HepG2 (cell line): ENCODE data around the gene PRSS21. TPM values are rescaled to one million over a fixed set of nuclear protein-coding genes. Genes with fewer than 3 reads are reported as not detected.

Source experiments
- ATAC-seq: fragments of 200-7000 bp; cut with Tn5 transposase; 3 replicates; pipeline ENCODE4 v1.9.1; 2020; ENCODE audit warnings: mild to moderate bottlenecking, moderate library complexity
- BruUV-seq: library from RNA; stranded (reverse); fragments of 400-500 nt; replicated peaks from 2 replicates; lab custom pipeline; 2021; lab: Mats Ljungman, UMichigan
- CTCF ChIA-PET: fragments of 300-600 bp; formaldehyde crosslinking; extraction: SDS; loops from one replicate; lab custom pipeline; 2021; ENCODE audit warnings: low total read pairs, inconsistent platforms, low intra/inter-chr PET ratio; lab: Yijun Ruan, JAX
- POLR2A ChIA-PET: fragments of 350-600 bp; sonication (Branson Sonifier 250); formaldehyde crosslinking; loops from one replicate; lab custom pipeline; 2020; ENCODE audit warnings: antibody characterized with exemption, inconsistent platforms; lab: Yijun Ruan, JAX
- DNase-seq: peaks from one replicate; pipeline ENCODE4 v3.0.0-alpha.2; 2015; ENCODE audit warnings: low spot score
- FAIRE-seq: peaks from 3 replicates; lab custom pipeline; 2011; peaks lifted over from hg19 to GRCh38; lab: Jason Lieb, UNC
- H2AFZ ChIP-seq: one replicate; pipeline ENCODE4 v1.6.1; 2011; ENCODE audit warnings: low read length, inconsistent platforms
- H3K27ac ChIP-seq: fragments of 300-600 bp; 3 replicates; pipeline ENCODE4 v1.8.0; 2011; ENCODE audit warnings: mixed run types, mild to moderate bottlenecking, mixed read lengths, low read length, inconsistent platforms; ENCODE audit not compliant: insufficient read depth; ENCODE audit errors: extremely low read length
- H3K27me3 ChIP-seq, 2 experiments: fragments of 200-600 bp in 1 of 2; 2 replicates in 1 of 2; 3 replicates in 1 of 2; pipeline versions ENCODE4 v1.6.0 to v1.8.0; 2011; ENCODE audit warnings: low read length in 2 of 2, mild to moderate bottlenecking in 2 of 2, moderate library complexity in 2 of 2, inconsistent platforms in 1 of 2; ENCODE audit not compliant: insufficient read depth in 2 of 2, control insufficient read depth in 1 of 2
- H3K36me3 ChIP-seq, 2 experiments: fragments of 200-600 bp in 1 of 2; replicated peaks in 1 of 2; 2 replicates in 1 of 2; 3 replicates in 1 of 2; pipeline versions ENCODE4 v1.5.1 to v1.8.0; 2011; ENCODE audit warnings: low read length in 2 of 2, inconsistent platforms in 1 of 2; ENCODE audit not compliant: insufficient read depth in 2 of 2, control insufficient read depth in 1 of 2
- H3K4me1 ChIP-seq: 2 replicates; pipeline ENCODE4 v1.5.1; 2012; ENCODE audit warnings: low read length, inconsistent platforms; ENCODE audit not compliant: insufficient read depth
- H3K4me2 ChIP-seq: 2 replicates; pipeline ENCODE4 v1.6.0; 2011; ENCODE audit warnings: low read depth, low read length, inconsistent platforms
- H3K4me3 ChIP-seq, 3 experiments: fragments of 200-600 bp in 1 of 3; sonication (generic), shearing (Covaris generic) in 1 of 3; replicated peaks in 1 of 3; 2 replicates each; pipeline ENCODE4 v1.5.1; 2011 to 2016; ENCODE audit warnings: low read length in 3 of 3, inconsistent platforms in 2 of 3, low read depth in 2 of 3, mild to moderate bottlenecking in 2 of 3, control low read depth in 1 of 3, mixed read lengths in 1 of 3; ENCODE audit not compliant: insufficient read depth in 1 of 3
- H3K79me2 ChIP-seq: one replicate; pipeline ENCODE4 v1.6.1; 2011; ENCODE audit warnings: low read length, inconsistent platforms; ENCODE audit not compliant: insufficient read depth
- H3K9ac ChIP-seq: 2 replicates; pipeline ENCODE4 v1.6.0; 2011; ENCODE audit warnings: mild to moderate bottlenecking, low read depth, low read length, inconsistent platforms; ENCODE audit not compliant: insufficient read depth
- H3K9me3 ChIP-seq: 2 replicates; pipeline ENCODE4 v1.5.1; 2012; ENCODE audit warnings: mild to moderate bottlenecking, low read length
- H4K20me1 ChIP-seq: 2 replicates; pipeline ENCODE4 v1.6.0; 2011; ENCODE audit warnings: inconsistent platforms, mild to moderate bottlenecking, low read length, moderate library complexity; ENCODE audit not compliant: insufficient read depth
- GMEB2 ChIP-seq: IDR thresholded peaks from 2 replicates; pipeline ENCODE4 v1.6.1; 2016; ENCODE audit warnings: missing biosample characterization, missing genetic modification reagents, low read depth
- GTF2F1 ChIP-seq: fragments of 150-350 bp; IDR thresholded peaks from 2 replicates; pipeline ENCODE4 v1.6.1; 2014; ENCODE audit warnings: low read length
- IRF9 ChIP-seq: sonication (generic); formaldehyde crosslinking; IDR thresholded peaks from 2 replicates; pipeline ENCODE4 v1.8.0; 2022; ENCODE audit warnings: missing genetic modification reagents, mild to moderate bottlenecking, borderline replicate concordance
- MAZ ChIP-seq, 2 experiments: sonication (generic) in 1 of 2; formaldehyde crosslinking in 1 of 2; IDR thresholded peaks; 2 replicates each; pipeline versions ENCODE4 v1.5.0 to v1.6.1; 2012 to 2020; ENCODE audit warnings: low read depth in 2 of 2, mild to moderate bottlenecking in 2 of 2, borderline replicate concordance in 1 of 2, improper control_type of control experiment in 1 of 2, low read length in 1 of 2, missing genetic modification reagents in 1 of 2, moderate library complexity in 1 of 2
- PHB2 ChIP-seq: fragments of 450-650 bp; IDR thresholded peaks from 2 replicates; pipeline ENCODE4 v1.6.1; 2018; ENCODE audit not compliant: partially characterized antibody
- POLR2A ChIP-seq, 2 experiments: IDR thresholded peaks; 2 replicates each; pipeline ENCODE4 v1.6.1; 2011; ENCODE audit warnings: low read depth in 2 of 2, low read length in 2 of 2, mild to moderate bottlenecking in 1 of 2, moderate library complexity in 1 of 2; ENCODE audit not compliant: insufficient read depth in 1 of 2
- RARA ChIP-seq: IDR thresholded peaks from 2 replicates; pipeline ENCODE4 v1.6.1; 2016; ENCODE audit warnings: missing genetic modification reagents, missing compliant biosample characterization
- SMYD3 ChIP-seq: sonication (generic); formaldehyde crosslinking; IDR thresholded peaks from 2 replicates; pipeline ENCODE4 v1.8.1; 2023; ENCODE audit warnings: mild to moderate bottlenecking, missing genetic modification reagents
- SSRP1 ChIP-seq: IDR thresholded peaks from 2 replicates; pipeline ENCODE4 v1.6.1; 2016; ENCODE audit warnings: control low read depth
- TBL1XR1 ChIP-seq: fragments of 150-350 bp; IDR thresholded peaks from 2 replicates; pipeline ENCODE4 v1.6.1; 2014; ENCODE audit warnings: borderline replicate concordance, low read length; ENCODE audit not compliant: partially characterized antibody
- ZC3H13 ChIP-seq: sonication (generic); formaldehyde crosslinking; IDR thresholded peaks from 2 replicates; pipeline ENCODE4 v1.8.1; 2023; ENCODE audit warnings: mild to moderate bottlenecking, missing genetic modification reagents, moderate library complexity
- ZMAT3 ChIP-seq: sonication (generic); formaldehyde crosslinking; conservative IDR thresholded peaks from 2 replicates; pipeline ENCODE4 v1.7.0; 2021; ENCODE audit warnings: missing genetic modification reagents
- ZNF3 ChIP-seq: IDR thresholded peaks from 2 replicates; pipeline ENCODE4 v1.7.0; 2017; ENCODE audit warnings: inconsistent platforms
- ZNF546 ChIP-seq: sonication (generic); formaldehyde crosslinking; conservative IDR thresholded peaks from 2 replicates; pipeline ENCODE4 v1.8.1; 2023; ENCODE audit warnings: mild to moderate bottlenecking, missing genetic modification reagents
- WGBS: methylation state at CpG from one replicate; pipeline ENCODE4 v1.1.6; 2017; ENCODE audit warnings: low lambda C conversion rate; 5-methylcytosine and 5-hydroxymethylcytosine counted together
- in situ Hi-C: cut with HindIII; loops from 2 replicates; pipeline ENCODE4 v1.10.0; 2017; ENCODE audit warnings: low pct_unique_long_range_greater_than_20kb; ENCODE audit not compliant: extremely low pct_ligation_motif_present
- intact Hi-C: fragments of 100-400 bp; cut with micrococcal nuclease; formaldehyde crosslinking; loops from one replicate; pipeline ENCODE4 v1.10.0; 2022; ENCODE audit not compliant: unreplicated experiment
- polyA plus RNA-seq, 8 experiments: library from polyadenylated mRNA; depleted of rRNA in 3 of 8; stranded (reverse) in 7 of 8; unstranded in 1 of 8; fragments of >200 nt; fragmentation: Illumina TruSeq in 4 of 8; extraction: Trizol in 4 of 8; gene quantifications; 2 replicates each; pipeline versions ENCODE4 v1.2.1 to v1.2.3, GENCODE V29; 2011 to 2016; ENCODE audit warnings: low read depth in 4 of 8, missing spikeins in 1 of 8, mixed read lengths in 1 of 8; ENCODE audit not compliant: insufficient read depth in 1 of 8
- total RNA-seq, 5 experiments: library from RNA; depleted of rRNA; stranded (reverse); fragments of >200 nt; fragmentation: Illumina TruSeq; extraction: Trizol; gene quantifications; 2 replicates each; pipeline ENCODE4 v1.2.3, GENCODE V29; 2016; ENCODE audit warnings: low read depth in 1 of 5
- TF ChIP-seq, protein P1 (sequence below): IDR thresholded peaks from 2 replicates; pipeline ENCODE4 v1.6.1; 2016
- TF ChIP-seq, protein P2 (sequence below): conservative IDR thresholded peaks from 2 replicates; pipeline ENCODE4 v1.6.1; 2018; ENCODE audit warnings: missing genetic modification reagents

PRSS21 gene
- total and polyA plus RNA-seq, 2 of the 13 experiments (the other 11 are each of a cell fraction or from before 2014, with no cell fraction given), result not detected

DNA sequence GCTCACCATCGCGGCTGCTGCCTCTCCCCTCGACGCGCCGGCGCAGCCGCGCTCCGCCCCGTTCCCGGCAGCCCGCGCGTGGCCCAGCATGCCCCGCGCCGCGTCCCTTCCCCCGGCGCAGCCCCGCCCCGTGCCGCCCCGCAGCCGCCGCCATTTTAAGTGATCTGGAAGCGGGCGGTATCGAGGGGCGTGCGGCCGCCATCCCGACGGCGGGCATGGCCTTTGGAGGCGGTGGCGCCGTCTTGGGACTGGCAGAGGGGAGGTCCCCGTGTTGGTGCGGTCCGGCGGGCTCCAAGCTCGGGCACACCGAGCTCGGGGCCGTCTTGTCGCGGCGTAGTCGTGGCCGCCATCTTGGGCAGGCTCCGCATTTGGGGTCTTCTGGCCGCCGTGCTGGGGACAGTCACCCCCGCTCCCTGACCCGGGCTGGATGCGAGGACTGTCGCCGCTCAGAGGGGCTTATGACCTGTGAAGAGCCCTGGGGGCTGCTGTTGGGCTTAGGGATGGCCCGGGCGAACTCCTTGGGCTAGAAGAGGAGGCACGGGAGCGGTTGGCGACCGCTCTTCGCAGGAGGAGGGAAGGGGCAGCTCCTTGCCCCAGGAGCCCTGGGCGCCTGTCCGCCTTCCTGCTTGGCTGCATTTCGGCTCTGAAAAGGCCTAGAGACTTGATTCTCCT is 39.7 kb upstream of the PRSS21 start, which contains the start of gene ELOB (continued):
- TF ChIP-seq MAZ (IDR thresholded peaks at IDR 0.05; ENCODE audit: borderline replicate concordance, low read depth, low read length) (no peak), MAZ (CRISPR knock-in tag; IDR thresholded peaks at IDR 0.05; ENCODE audit: low read depth) (0 out of 2 replicates have a peak, but pooled peaks have one; percentile 17), RARA (CRISPR knock-in tag) (no peak; the same call in 1 of the 2 replicates), ZNF3 (CRISPR knock-in tag) (no peak), GMEB2 (CRISPR knock-in tag) (no peak)
- TF ChIP-seq, protein P1, sequence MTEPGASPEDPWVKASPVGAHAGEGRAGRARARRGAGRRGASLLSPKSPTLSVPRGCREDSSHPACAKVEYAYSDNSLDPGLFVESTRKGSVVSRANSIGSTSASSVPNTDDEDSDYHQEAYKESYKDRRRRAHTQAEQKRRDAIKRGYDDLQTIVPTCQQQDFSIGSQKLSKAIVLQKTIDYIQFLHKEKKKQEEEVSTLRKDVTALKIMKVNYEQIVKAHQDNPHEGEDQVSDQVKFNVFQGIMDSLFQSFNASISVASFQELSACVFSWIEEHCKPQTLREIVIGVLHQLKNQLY (CRISPR knock-in tag), result no peak

GRCh38 chr16:2777903-2778629 is 39.0 kb upstream of the PRSS21 start:
- FAIRE-seq (no peak), ATAC-seq (peak; percentile 8; the same call in 2 of the 3 replicates), DNase-seq (no peak)
- BruUV-seq, result no TSS peak
- Histone ChIP-seq H3K27ac (peak overlapping the region; percentile 95), H3K9ac (peak overlapping the region; percentile 100), H3K27me3 (peaks cover 0 to 9% of the 10 kb centered on the region in 2 experiments; a peak in 3 of 5 replicates), H2AFZ (no peak overlapping the region), H3K79me2 (peaks cover 34% of the 10 kb centered on the region), H3K4me3 (peak overlapping the region; percentile 83 to 100 (median 98)), H4K20me1 (no peaks in the 10 kb centered on the region), H3K4me2 (peak overlapping the region; percentile 100), H3K9me3 (no peaks in the 10 kb centered on the region), H3K36me3 (peaks cover 11 to 19% of the 10 kb centered on the region in 2 experiments; a peak in 4 of 5 replicates), H3K4me1 (peaks cover 25% of the 10 kb centered on the region)
- ChIA-PET CTCF (no interaction called here), POLR2A (interaction anchor here (1.1 to 6.1 kb wide), 8 partner anchors 10 to 127 kb away, joined by 3 to 74 read pairs (median 4); partner anchors contain the start of genes FLYWCH2, PRSS33, SRRM2 and ZG16B)
- in situ Hi-C loops (no loop called here), intact Hi-C loops (no loop called here)
- WGBS, result 34% methylated on average over 17 of the region's 27 CpGs
- TF ChIP-seq SMYD3 (CRISPR knock-in tag), result 0 out of 2 replicates have a peak, but pooled peaks have one; percentile 13
- 0 out of 2 replicates have a peak, but pooled peaks have one; percentile 68 for TF ChIP-seq SSRP1
- TF ChIP-seq TBL1XR1, result no peak
- TF ChIP-seq ZC3H13 (CRISPR knock-in tag), result peak; percentile 65; the same call in 1 of the 2 replicates
- 0 out of 2 replicates have a peak, but pooled peaks have one; percentile 51 for TF ChIP-seq ZMAT3
- peak; percentile 49; the same call in 1 of the 2 replicates for TF ChIP-seq IRF9
- no peak for TF ChIP-seq PHB2
- TF ChIP-seq POLR2A (IDR thresholded peaks at IDR 0.05; ENCODE audit: insufficient read depth in 1 of 2, low read depth in 2 of 2, low read length in 2 of 2), result peak in 1 of 2 experiments; percentile 44; a peak in 3 of 4 replicates
- TF ChIP-seq GTF2F1, result no peak
- TF ChIP-seq, protein P2, sequence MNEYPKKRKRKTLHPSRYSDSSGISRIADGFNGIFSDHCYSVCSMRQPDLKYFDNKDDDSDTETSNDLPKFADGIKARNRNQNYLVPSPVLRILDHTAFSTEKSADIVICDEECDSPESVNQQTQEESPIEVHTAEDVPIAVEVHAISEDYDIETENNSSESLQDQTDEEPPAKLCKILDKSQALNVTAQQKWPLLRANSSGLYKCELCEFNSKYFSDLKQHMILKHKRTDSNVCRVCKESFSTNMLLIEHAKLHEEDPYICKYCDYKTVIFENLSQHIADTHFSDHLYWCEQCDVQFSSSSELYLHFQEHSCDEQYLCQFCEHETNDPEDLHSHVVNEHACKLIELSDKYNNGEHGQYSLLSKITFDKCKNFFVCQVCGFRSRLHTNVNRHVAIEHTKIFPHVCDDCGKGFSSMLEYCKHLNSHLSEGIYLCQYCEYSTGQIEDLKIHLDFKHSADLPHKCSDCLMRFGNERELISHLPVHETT, result no peak
- 0 out of 2 replicates have a peak, but pooled peaks have one; percentile 3 for TF ChIP-seq ZNF546 (CRISPR knock-in tag)
